Retinal pigment epithelial cell (primary cell): ENCODE measurements around the gene MEIKIN.
"Not testable (repeated sequence)": the region's sequence is repeated elsewhere in the genome, so short reads cannot be mapped to it uniquely, and the experiment has no call there.

Experiments
- DNase-seq: peaks from one replicate; pipeline ENCODE4 v3.0.0-alpha.2; 2010; ENCODE audit warnings: low read depth
- H3K4me3 ChIP-seq: 2 replicates; pipeline ENCODE4 v1.5.1; 2011; ENCODE audit warnings: mild to moderate bottlenecking, low read length, control low read depth, moderate library complexity
- CTCF ChIP-seq: conservative IDR thresholded peaks from 2 replicates; pipeline ENCODE4 v1.5.1; 2011; ENCODE audit warnings: low read depth, low read length, control low read depth, inconsistent platforms

Gene MEIKIN

GRCh38 chr5:131914472-131914871 lies 31.0 kb downstream of the MEIKIN start:
- TF ChIP-seq CTCF: no peak
- no peak overlapping the region for H3K4me3 ChIP-seq
- no peak for DNase-seq

- TF ChIP-seq CTCF: no peak
- no peak overlapping the region for H3K4me3 ChIP-seq
- no peak for DNase-seq
Observed at GRCh38 chr5:131913603-131914002, 31.9 kb downstream of the MEIKIN start.

- no peak overlapping the region for H3K4me3 ChIP-seq
- no peak for TF ChIP-seq CTCF
- DNase-seq: no peak
Observed at GRCh38 chr5:131906668-131907067, 38.8 kb downstream of the MEIKIN start.

- not testable (repeated sequence) for H3K4me3 ChIP-seq, DNase-seq
Observed at GRCh38 chr5:131902266-131902665, 43.2 kb downstream of the MEIKIN start.

GRCh38 chr5:131899686-131900085 lies 45.8 kb downstream of the MEIKIN start:
- TF ChIP-seq CTCF: no peak
- H3K4me3 ChIP-seq: no peak overlapping the region
- no peak for DNase-seq

- H3K4me3 ChIP-seq: no peak overlapping the region
- no peak for TF ChIP-seq CTCF
- no peak for DNase-seq
Observed at GRCh38 chr5:131883984-131884383, 61.5 kb downstream of the MEIKIN start.

- TF ChIP-seq CTCF: no peak
- H3K4me3 ChIP-seq: no peak overlapping the region
- no peak for DNase-seq
Observed at GRCh38 chr5:131879705-131880104, 65.8 kb downstream of the MEIKIN start.

GRCh38 chr5:131877873-131878272 lies 67.6 kb downstream of the MEIKIN start:
- TF ChIP-seq CTCF: no peak
- no peak for DNase-seq
- no peak overlapping the region for H3K4me3 ChIP-seq

GRCh38 chr5:131871251-131871650 lies 74.2 kb downstream of the MEIKIN start:
- DNase-seq, H3K4me3 ChIP-seq: not testable (repeated sequence)
